Measurements from ENCODE around the gene C1QTNF1.
"Not testable (repeated sequence)": the region's sequence is repeated elsewhere in the genome, so short reads cannot be mapped to it uniquely, and the experiment has no call there.

Gene C1QTNF1

GRCh38 chr17:79005063-79005861, 18.7 kb upstream of the C1QTNF1 start:
- no peak for DNase-seq (ENCODE audit: low read depth, low spot score)

- no peak for DNase-seq (ENCODE audit: low read depth, low spot score)
These were observed 17.9 kb upstream of the C1QTNF1 start for GRCh38 chr17:79006046-79006445.

- no peak for DNase-seq (ENCODE audit: low read depth, low spot score)
These were observed 17.0 kb upstream of the C1QTNF1 start for GRCh38 chr17:79006794-79007503.

GRCh38 chr17:79007504-79008381, 16.2 kb upstream of the C1QTNF1 start:
- no peak for DNase-seq (ENCODE audit: low read depth, low spot score)

GRCh38 chr17:79008666-79009387, 15.1 kb upstream of the C1QTNF1 start:
- DNase-seq (ENCODE audit: low read depth, low spot score), result no peak

GRCh38 chr17:79009397-79010303, 14.3 kb upstream of the C1QTNF1 start, which contains the start of gene CANT1:
CANT1 (minus strand) TSS chr17:79009764; CDS start chr17:78997622, 12,142 bp downstream.
- DNase-seq (ENCODE audit: low read depth, low spot score), result peak; percentile 95

GRCh38 chr17:79010304-79010646, 13.7 kb upstream of the C1QTNF1 start:
- DNase-seq (ENCODE audit: low read depth, low spot score), result no peak

GRCh38 chr17:79011451-79012147, 12.4 kb upstream of the C1QTNF1 start:
- DNase-seq (ENCODE audit: low read depth, low spot score), result no peak

- DNase-seq (ENCODE audit: low read depth, low spot score), result no peak
These were observed 11.3 kb upstream of the C1QTNF1 start for GRCh38 chr17:79012563-79013134.

GRCh38 chr17:79014158-79014758, 9.7 kb upstream of the C1QTNF1 start:
- no peak for DNase-seq (ENCODE audit: low read depth, low spot score)

- DNase-seq (ENCODE audit: low read depth, low spot score), result no peak
These were observed 6.2 kb upstream of the C1QTNF1 start for GRCh38 chr17:79017546-79018369.

- no peak for DNase-seq (ENCODE audit: low read depth, low spot score)
These were observed 5.6 kb upstream of the C1QTNF1 start for GRCh38 chr17:79018370-79018695.

- no peak for DNase-seq (ENCODE audit: low read depth, low spot score)
These were observed 4.7 kb upstream of the C1QTNF1 start for GRCh38 chr17:79019261-79019631.

GRCh38 chr17:79019632-79020584, 4.1 kb upstream of the C1QTNF1 start:
- DNase-seq (ENCODE audit: low read depth, low spot score), result peak; percentile 64

- DNase-seq (ENCODE audit: low read depth, low spot score), result no peak
These were observed 3.2 kb upstream of the C1QTNF1 start for GRCh38 chr17:79020631-79021301.

GRCh38 chr17:79021929-79022328, 2.0 kb upstream of the C1QTNF1 start:
- not testable (repeated sequence) for DNase-seq (ENCODE audit: low read depth, low spot score)

All from astrocyte of the hippocampus (primary cell).